OCI-LY1 (cell line): ENCODE results near the gene WLS.

Experiments used
- EZH2 ChIP-seq: fragments of 200-600 bp; sonication (generic), shearing (Covaris generic); IDR thresholded peaks from 2 replicates; pipeline ENCODE4 v1.8.0; 2017; ENCODE audit warnings: borderline replicate concordance, mixed run types, mild to moderate bottlenecking, antibody characterized with exemption, low read length, moderate library complexity, mixed read lengths
- TF ChIP-seq, protein P1 (sequence below): fragments of 200-600 bp; sonication (generic), shearing (Covaris generic); IDR thresholded peaks from 2 replicates; pipeline ENCODE4 v1.5.1; 2017; ENCODE audit warnings: mild to moderate bottlenecking, antibody characterized with exemption, low read length, moderate library complexity, mixed read lengths

GRCh38 chr1:68217618-68218017, 14.7 kb downstream of the WLS start:
- TF ChIP-seq, protein P1, sequence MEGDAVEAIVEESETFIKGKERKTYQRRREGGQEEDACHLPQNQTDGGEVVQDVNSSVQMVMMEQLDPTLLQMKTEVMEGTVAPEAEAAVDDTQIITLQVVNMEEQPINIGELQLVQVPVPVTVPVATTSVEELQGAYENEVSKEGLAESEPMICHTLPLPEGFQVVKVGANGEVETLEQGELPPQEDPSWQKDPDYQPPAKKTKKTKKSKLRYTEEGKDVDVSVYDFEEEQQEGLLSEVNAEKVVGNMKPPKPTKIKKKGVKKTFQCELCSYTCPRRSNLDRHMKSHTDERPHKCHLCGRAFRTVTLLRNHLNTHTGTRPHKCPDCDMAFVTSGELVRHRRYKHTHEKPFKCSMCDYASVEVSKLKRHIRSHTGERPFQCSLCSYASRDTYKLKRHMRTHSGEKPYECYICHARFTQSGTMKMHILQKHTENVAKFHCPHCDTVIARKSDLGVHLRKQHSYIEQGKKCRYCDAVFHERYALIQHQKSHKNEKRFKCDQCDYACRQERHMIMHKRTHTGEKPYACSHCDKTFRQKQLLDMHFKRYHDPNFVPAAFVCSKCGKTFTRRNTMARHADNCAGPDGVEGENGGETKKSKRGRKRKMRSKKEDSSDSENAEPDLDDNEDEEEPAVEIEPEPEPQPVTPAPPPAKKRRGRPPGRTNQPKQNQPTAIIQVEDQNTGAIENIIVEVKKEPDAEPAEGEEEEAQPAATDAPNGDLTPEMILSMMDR, result no peak
- TF ChIP-seq EZH2, result no peak
